ENCODE data around the gene CLUH.
"Not testable (repeated sequence)": the region's sequence is repeated elsewhere in the genome, so short reads cannot be mapped to it uniquely, and the experiment has no call there.

DNA sequence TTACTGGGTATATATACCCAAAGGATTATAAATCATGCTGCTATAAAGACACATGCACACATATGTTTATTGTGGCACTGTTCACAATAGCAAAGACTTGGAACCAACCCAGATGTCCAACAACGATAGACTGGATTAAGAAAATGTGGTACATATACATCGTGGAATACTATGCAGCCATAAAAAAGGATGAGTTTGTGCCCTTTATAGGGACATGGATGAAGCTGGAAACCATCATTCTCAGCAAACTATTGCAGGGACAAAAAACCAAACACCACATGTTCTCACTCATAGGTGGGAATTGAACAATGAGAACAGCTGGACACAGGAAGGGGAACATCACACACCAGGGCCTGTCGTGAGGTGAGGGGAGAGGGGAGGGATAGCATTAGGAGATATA is 58.7 kb downstream of the CLUH start:
- TF ChIP-seq, protein P1, sequence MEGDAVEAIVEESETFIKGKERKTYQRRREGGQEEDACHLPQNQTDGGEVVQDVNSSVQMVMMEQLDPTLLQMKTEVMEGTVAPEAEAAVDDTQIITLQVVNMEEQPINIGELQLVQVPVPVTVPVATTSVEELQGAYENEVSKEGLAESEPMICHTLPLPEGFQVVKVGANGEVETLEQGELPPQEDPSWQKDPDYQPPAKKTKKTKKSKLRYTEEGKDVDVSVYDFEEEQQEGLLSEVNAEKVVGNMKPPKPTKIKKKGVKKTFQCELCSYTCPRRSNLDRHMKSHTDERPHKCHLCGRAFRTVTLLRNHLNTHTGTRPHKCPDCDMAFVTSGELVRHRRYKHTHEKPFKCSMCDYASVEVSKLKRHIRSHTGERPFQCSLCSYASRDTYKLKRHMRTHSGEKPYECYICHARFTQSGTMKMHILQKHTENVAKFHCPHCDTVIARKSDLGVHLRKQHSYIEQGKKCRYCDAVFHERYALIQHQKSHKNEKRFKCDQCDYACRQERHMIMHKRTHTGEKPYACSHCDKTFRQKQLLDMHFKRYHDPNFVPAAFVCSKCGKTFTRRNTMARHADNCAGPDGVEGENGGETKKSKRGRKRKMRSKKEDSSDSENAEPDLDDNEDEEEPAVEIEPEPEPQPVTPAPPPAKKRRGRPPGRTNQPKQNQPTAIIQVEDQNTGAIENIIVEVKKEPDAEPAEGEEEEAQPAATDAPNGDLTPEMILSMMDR (IDR thresholded peaks at IDR 0.05; ENCODE audit: extremely low read depth in 1 of 2, insufficient read depth in 1 of 2, low read depth in 1 of 2, low read length in 2 of 2) = not testable (repeated sequence)
- TF ChIP-seq POLR2A (IDR thresholded peaks at IDR 0.05; ENCODE audit: low read depth, low read length) = not testable (repeated sequence)
